Sigmoid colon (tissue), 3 donors: ENCODE data around the gene SUCO.

Experiments used
- POLR2A ChIP-seq, 2 donors: fragments of 450-650 bp; IDR thresholded peaks; one replicate each; pipeline ENCODE4 v1.6.1; 2016; ENCODE audit warnings: antibody characterized with exemption in 2 of 2, mild to moderate bottlenecking in 2 of 2, moderate library complexity in 2 of 2
- TF ChIP-seq, protein P1 (sequence below), 4 experiments: fragments of 450-650 bp in 3 of 4; fragments of 200-600 bp in 1 of 4; IDR thresholded peaks; one replicate each; pipeline ENCODE4 v1.5.1; 2016 to 2019; ENCODE audit warnings: antibody characterized with exemption in 4 of 4, mild to moderate bottlenecking in 3 of 4, moderate library complexity in 2 of 4

DNA sequence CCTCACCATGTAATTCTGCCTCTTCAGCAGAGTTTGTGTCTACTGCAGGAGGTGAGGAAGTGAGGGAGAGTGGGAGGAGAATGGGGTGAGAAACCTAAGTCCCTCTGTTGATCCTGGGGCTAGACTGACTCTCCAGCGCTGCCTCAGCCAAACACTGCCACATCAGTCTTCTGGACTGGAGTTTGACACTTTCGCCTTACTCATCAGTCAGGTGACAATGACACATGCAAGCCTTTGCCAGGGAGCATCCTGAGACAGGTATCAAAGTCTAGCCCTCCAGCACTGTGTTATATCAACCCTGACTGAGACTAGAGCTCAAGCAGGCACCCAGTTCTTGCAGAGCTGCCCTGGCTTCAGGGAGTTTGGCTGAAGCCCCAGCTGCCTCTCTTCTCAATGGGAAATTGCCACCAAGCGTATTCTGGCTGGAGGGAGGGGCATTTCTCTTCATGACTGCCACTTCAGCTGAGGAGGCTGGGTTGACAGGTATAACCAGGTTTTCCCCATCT, 33.3 kb upstream of the SUCO start:
- TF ChIP-seq, protein P1, sequence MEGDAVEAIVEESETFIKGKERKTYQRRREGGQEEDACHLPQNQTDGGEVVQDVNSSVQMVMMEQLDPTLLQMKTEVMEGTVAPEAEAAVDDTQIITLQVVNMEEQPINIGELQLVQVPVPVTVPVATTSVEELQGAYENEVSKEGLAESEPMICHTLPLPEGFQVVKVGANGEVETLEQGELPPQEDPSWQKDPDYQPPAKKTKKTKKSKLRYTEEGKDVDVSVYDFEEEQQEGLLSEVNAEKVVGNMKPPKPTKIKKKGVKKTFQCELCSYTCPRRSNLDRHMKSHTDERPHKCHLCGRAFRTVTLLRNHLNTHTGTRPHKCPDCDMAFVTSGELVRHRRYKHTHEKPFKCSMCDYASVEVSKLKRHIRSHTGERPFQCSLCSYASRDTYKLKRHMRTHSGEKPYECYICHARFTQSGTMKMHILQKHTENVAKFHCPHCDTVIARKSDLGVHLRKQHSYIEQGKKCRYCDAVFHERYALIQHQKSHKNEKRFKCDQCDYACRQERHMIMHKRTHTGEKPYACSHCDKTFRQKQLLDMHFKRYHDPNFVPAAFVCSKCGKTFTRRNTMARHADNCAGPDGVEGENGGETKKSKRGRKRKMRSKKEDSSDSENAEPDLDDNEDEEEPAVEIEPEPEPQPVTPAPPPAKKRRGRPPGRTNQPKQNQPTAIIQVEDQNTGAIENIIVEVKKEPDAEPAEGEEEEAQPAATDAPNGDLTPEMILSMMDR (IDR thresholded peaks at IDR 0.05) = no peak
- no peak for TF ChIP-seq POLR2A (IDR thresholded peaks at IDR 0.05)
